Measurements from ENCODE around the gene POLA1.

POLA1 gene

DNA sequence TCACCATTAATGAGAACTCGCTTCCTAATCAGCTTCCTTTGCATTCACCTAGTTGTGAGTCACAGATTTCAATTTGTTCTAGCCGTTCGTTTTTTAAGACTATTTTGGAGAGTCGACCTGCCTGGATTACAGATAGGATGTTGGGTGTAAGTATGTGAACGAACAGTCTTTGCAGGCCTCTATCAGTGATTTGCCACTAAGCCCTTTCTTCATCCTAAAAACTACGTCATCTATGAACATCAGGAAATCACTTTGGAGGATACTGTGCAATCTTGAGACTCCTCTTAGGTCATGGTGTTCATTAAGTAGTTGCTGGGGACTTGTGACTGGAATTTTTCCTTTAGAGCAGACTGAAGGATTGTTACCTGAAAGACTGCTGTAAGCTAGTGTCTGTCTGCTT is 1.1 kb downstream of the POLA1 start:
- DNase-seq: no peak

DNA sequence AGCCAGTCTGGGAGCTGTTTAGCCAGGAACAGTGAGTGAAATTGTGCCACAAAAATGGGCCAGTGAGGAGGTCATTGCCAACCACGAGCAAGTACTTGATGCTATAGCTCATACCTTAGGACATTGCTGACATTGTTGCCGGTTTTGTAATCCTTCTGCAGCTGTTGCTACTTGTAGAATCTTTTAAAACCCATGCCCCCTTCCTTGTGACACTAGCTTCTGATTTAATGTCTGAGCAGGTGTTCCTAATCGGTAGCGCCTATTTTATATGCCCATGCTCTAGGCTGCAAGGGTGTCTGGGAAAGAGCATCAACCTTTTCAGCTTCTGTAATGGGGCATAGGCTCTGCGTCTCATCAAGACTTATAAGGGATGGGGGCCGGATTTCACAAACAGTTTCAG is 2.6 kb downstream of the POLA1 start:
- no peak for DNase-seq

DNA sequence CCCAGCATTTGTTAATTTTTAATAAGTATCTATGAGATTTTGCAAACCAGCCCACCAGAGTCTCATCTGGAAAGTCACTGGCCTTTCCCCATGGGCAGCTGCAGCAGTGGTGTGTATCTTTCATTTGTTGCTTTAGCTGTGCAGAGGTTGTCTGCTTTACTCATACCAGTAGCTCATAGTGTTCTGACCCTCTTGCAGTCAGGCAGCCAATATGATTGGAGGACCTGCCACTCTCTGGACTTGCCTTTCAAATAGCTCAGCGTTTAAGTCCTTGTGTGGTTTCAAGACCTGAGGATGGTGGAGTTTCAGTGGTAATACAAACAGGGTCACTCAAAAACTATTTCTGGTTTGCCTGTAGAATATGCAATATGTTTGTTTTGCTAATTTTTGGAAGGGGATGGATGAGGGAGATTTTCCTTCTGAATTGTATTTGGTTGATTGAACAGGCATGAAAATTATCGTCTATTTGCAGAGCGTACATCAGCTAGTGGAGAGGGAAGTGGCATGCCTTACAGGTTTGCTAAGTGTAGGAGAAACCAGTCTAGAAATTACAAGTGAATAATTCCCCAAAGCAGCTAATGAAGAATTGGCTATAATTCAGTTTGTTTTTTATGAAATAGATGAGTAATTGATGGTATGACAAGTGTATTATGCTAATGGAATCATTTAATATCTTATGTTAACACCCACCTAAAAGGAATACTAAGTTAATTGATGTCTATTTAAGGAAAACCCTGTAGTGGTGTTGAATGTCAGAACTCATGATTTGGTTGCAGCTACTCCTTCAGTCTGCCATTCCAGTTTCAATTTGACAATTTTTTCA is 8.9 kb downstream of the POLA1 start:
- no peak for DNase-seq

DNA sequence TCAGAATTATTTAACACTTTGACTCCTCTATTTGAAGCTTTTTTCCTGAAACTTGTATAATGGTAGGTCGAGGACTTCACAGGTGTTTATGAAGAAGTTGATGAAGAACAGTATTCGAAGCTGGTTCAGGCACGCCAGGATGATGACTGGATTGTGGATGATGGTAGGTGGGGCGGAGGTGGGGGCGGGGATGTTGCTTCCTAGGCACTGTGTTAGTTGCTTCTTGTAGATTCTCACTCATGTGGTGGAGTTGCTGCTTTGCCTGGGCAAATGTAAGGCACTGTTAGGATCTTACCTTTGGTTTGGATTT is 9.4 kb downstream of the POLA1 start:
- peak in 1 of 56 donors; percentile 12 for DNase-seq

DNA sequence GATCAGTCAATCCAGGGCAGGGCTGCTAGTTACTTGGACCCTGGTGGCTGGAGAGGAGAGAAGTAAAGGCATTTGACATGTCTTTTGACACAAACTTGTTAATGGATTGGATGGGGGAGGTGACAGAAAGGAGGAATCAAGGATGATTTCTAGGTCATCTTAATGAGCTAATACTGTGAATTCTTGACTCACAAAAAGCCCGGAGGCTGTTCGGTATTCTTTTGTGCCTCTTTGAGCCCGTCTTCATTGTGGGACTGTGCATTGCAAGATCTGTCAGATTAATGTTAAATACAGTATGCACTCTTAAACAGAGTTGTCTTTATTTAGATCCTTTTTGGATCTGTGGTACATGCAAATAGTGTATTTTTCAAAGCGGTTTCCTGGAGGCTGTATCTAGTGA is 25.1 kb downstream of the POLA1 start:
- DNase-seq: no peak

DNA sequence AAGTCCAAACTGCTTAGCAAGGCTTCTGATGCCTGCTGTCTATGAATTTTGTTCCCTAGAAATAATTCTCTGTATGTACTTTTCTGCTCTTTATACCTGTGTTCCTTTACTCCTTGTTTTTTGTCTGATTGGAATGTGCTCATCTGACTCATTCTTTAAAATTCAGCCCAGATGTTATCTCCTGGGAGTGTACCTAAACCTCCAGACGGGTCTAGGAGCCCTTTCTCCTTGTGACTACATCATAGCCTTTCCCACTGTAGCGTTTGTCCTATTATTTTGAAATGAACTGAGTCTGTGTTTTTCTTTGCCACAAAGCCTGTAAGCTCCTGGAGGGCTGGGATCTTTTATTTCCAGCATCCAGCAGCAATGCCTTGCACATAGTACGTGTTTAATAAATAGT is 26.3 kb downstream of the POLA1 start:
- DNase-seq: no peak

DNA sequence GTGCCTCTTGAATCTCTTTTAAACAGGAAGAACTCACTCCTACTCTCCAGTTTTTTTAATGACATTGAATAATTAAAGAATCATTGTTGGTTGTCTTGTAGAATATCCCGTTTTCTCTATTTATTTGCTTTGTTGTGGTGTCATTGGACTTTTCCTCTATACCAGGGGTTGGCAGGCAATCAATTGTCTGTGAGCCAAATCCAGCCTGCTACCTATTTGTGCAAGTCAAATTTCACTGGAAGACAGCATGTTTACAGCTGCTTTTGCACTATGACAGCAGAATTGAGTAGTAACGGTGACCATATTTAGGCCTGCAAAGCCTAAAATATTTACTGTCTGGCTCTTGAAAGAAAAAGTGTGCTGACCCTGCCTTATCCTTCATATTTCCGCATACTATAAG is 34.8 kb downstream of the POLA1 start:
- DNase-seq: no peak

DNA sequence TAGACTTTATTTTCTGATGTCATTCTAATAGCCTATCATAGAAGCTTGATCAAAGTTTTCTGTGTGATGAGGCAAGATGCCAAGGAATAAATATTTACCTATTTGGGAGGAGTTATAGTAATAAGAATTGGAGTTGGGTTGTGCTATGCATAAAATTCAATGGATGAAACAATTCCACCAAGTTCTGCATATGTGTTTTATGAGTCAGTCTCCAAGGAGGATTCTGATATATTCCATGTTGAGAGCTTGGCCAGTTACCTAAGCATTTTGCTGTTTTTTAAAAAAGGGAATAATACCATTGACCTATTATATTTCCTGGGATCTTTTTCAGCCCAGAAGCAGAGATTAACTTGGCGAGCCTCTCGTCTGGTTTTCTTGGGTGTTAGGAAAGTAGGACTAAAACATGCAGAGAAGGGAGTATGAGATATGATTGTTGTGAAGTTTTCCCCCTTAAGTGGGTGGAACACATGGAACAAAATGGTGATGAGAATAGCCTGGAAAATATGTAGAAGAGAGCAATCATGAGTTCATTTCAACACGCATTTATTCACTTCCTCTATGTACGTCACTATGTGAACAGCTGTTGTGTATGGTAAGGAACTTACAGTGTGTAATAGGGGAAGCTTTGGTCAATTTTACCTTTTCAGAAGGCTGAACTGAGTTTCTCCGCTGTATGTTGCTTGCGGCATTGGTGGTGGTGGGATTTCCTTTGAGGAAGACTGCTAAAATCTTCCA is 39.2 kb downstream of the POLA1 start:
- DNase-seq: no peak

DNA sequence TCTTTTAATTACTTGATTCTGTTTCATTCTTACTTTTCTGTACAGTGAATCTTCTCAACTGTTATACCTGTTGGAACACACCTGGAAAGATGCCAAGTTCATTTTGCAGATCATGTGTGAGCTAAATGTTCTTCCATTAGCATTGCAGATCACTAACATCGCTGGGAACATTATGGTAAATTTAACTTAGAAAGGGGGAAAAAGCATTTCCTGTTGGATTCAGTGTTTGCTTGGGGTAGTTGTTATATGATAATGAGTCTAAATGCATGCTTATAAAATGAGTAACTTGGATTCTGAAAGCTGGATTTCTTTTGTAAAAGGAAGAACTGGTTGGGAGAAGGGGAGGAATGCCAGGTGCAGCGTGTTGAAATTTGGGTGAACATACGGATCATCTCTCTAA is 47.6 kb downstream of the POLA1 start:
- DNase-seq: no peak

DNA sequence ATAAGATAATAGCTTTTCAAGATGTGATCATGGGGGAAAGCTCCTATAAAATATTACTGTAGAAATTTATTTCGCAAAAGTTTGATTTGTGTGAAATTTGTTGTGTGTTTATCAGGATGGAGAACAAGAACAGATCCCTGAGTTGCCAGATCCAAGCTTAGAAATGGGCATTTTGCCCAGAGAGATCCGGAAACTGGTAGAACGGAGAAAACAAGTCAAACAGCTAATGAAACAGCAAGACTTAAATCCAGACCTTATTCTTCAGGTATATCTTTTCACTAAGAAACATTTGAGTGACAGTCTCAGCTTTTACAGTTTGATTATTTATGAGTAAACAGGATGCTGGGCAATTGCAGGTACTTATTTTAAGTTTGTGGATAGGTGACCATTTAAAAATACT is 54.5 kb downstream of the POLA1 start:
- no peak for DNase-seq

DNA sequence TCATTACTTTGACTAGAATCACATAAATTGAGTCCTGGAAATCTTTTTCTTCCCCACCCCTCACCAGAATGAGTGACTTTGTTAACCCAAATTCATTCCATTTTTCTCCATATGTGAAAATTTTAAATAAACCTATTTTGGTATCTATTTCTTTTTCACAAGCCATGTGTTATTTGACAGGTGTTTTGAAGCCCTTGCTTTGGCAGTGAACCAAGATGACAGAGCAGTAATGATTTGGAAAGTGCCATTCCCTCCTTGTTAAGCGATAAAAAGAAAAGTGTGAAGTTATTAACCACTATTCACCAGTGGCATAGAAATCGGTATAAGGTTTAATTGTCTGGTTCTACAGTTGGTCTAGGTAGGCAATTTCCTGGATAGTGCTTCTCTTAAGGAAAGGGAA is 66.1 kb downstream of the POLA1 start:
- no peak for DNase-seq

DNA sequence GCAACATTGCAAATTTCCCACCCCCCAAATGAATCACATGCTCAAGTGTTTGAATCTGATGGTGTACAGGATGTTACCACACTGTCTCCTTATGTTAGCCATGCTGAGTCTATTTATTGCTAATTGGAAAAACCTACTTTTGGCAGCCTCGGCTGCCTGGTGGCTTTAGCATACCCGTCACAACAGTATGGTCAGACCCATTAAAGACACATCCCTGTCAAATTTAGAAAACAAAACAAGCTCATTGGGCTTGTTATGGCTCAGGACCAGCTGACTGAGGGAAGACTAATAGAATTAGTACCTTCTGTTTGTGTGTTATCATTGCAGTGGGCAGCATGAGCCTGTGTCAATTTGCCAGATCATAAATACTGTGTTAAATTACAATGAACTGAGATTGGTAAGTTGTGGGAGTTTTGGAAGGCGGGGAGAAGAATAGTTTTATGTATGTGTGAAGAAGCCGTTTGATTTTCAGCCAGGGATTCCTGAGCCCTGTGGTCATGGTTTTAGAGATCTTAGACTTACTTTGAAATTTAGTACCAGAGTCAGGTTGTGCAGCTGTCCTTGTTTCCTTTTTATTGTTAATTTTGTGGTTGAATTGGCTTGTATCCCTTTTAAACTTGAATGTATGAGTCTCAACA is 66.8 kb downstream of the POLA1 start:
- no peak for DNase-seq

DNA sequence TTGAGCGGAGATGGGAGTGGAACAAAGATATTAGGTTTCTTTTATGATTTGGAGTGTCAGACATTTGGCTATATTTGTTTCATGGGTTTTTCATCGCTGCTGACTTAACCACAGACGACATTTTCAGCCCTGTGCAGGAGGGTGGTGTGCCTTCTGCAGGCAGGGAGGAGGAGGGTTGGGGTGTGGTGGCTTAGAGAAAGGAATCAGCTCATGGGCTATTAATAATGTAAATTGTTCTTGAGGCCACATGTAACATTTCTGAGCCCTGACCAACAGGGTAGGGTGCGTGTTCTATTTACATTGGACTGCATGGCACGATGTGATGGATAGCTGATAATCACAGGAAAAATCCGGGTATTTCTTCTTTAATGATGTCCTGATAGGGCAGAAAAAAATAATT is 67.6 kb downstream of the POLA1 start:
- no peak for DNase-seq

DNA sequence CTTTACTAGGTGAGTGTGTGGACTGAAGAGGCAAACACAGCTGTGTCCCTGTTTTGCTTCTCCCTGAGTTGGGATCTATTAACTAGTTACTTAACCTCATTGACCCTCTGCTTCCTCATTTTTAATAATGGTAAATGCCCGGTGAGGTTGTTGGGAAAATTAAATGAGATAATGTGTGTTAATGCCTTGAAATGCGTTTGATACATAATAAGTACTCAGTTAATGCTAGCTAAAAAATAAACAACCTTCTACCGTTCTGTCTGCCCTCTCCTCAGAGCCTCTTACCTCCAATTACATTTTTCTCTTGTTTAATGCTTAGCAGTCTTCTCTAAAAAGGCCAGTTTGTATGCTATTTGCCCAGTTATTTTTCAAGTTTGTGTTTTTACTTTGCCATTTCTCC is 70.3 kb downstream of the POLA1 start:
- DNase-seq: no peak

DNA sequence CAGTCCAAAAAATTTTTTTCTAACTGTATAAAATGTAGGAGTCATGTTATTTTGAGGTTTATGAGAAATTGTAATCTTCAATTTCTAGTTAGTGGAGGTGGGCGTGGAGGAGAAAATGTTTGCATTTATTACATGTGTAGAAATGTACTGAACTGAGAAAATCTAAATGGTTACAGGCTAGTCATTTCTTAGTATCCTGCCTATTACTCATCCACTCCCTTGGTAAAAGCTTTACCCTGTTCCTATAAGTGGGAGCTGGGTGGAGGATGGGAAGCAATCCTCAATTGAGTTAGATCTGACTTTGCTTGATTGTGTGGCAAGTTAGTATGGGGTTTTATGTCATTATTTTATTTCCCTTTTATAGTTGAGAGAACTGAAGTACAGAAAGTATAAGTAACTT is 73.8 kb downstream of the POLA1 start:
- DNase-seq: no peak

DNA sequence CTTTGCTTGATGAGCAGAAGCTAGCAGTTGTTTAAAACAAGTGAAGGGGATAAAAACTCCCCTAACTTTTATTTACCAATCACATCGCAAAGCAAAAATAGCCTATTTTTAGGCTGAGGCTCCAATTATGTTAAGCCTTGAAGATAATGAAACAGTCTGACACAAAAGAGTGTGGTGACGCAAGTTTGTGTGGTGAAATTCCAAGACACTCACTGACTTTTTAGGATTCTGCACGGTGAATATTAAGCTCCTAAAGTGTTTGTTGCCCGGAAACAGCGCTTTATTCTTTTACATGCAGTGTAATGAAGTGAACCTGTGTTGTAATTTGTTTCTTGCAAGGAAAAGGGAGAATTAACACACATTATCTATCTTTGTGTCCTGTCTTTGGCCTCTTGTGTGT is 74.8 kb downstream of the POLA1 start:
- peak in 1 of 56 donors; percentile 7 for DNase-seq

DNA sequence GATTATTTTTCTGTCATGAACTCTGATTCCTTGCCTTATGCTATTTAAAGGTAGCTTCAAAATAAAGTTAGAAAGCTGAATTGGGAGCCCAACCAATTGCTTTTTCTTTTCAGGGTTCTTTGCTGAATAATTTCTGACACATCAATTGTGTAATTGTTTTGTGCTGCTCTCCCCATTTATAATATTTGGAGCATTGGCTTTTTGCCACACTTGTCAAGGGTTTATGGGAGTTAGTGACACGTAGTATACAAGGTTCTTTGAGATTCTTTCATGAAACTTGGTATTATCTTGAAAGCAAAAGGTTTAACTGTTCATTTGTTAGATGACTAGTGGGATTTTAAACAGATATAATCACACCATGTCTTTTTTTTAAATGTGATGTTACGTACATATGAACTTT is 80.9 kb downstream of the POLA1 start:
- no peak for DNase-seq

DNA sequence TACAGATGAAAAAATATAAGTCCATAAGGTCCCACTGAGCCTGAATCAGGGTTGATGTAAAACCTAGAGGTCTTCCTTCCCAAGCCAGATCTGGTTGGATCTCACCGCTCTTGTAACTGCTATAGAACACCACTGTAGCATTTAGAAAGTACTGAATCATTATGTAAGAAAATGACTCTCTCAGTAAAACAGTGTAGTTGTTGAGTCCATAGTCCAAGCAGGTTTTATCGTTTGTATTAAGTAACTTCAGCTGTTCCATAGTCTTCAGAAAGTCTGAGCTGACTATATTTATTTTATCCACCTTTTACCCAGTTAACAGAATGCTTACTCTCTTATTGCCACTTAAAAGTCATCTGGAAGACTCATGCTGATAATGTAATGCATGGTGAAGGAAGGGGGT is 82.2 kb downstream of the POLA1 start:
- DNase-seq: no peak

DNA sequence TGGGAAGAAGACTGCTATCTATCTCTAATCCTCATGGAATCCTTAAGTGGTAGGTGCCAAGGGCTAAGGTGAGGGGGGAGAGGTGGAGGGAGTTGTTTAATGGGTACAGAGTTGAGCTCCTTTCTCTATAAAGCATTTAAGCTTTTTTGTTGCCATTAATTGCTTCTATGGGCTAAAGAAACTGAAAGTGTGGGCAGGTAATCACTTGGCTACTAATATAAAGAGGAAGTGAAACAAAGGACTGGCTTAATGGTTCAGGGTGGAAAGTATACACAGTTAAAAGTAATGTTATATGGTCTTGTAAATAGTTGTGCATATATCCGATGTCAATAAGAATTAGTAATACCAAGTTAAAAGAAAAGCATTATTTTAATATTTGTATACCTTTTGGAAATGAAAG is 83.9 kb downstream of the POLA1 start:
- DNase-seq: no peak

DNA sequence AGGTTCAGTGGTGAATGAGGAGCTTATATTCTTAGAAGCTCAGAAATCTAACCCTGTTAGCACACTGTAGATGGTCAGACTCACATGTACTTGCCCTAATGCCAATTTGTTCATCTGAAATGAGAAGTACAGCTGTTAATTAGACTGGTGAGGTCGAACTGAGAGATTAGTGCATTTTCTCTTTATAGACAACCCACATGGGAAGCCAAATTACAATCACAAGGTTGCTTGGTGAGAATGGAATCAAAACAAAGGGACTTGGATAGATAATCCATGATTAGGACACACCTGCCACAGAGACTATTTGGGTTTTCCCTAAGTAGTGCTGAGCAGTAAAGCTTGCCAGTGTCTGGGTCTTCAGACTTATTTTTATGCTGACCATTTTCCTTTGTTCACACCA is 88.3 kb downstream of the POLA1 start:
- DNase-seq: no peak

DNA sequence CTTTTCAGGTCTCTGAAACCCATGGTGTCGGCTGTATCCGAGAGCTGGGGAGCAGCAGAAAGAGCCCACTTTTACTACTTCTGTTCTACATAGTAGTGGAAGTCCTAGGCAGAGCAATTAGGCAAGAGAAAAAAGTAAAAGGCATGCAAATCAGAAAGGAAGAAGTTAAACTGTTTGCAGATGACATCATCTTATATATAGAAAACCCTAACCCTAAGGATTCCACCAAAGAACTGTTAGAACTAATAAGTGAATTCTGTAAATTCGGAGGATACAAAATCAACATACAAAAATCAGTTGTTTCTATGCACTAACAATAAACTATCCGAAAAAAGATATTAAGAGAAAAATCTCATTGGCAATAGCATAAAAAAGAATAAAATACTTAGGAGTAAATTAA is 95.3 kb downstream of the POLA1 start:
- no peak for DNase-seq

DNA sequence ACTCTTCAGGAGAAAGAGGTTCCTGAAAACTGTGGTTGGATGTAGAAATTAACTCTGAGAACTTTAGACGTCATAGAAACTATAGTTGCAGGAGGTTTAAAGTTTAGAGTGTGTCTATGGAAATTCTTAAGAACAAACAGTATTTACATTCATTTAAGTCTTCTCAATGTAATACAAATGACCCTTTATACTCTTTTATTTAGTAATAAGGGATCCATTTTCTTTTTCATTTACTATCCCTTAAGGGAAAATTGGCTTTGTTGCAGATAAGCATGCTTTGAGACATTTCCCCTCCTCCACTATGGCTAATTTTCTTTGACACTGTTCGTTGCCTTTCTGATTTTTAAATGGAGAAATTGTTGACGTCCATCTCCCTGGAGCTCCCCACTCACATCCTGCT is 96.4 kb downstream of the POLA1 start:
- DNase-seq: no peak

DNA sequence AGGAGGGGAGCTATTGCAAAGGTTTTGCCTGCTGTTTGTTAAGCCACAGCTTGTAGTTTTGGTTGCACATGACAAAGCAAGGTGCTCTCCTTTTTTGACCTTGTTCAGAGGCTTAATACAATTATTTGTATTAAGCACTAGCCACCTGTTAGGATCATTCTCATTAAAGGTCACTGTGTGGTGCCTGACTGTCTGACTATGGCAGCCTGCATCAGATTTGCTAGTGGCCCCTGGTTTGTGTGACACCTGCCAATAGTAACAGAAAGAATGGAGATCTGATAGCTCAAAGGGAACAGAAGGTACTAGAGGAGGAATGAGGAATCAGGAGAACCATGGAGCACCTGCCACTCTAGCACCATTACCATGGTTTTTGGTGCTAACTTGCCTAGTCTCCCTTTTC is 102.5 kb downstream of the POLA1 start:
- DNase-seq: no peak
